CMK (cell line): ENCODE measurements around the gene IMP3.
A peak's percentile ranks its signal among the peaks of the same experiment; 100 is the strongest.
"Not testable (repeated sequence)": the region's sequence is repeated elsewhere in the genome, so short reads cannot be mapped to it uniquely, and the experiment has no call there.

Experiments
- DNase-seq: peaks from one replicate; pipeline ENCODE4 v3.0.0-alpha.2; 2010; ENCODE audit warnings: low read depth

IMP3 gene

GRCh38 chr15:75650908-75651809 is 11.1 kb upstream of the IMP3 start:
- DNase-seq, result no peak

GRCh38 chr15:75649848-75650247 is 9.8 kb upstream of the IMP3 start:
- no peak for DNase-seq

DNA sequence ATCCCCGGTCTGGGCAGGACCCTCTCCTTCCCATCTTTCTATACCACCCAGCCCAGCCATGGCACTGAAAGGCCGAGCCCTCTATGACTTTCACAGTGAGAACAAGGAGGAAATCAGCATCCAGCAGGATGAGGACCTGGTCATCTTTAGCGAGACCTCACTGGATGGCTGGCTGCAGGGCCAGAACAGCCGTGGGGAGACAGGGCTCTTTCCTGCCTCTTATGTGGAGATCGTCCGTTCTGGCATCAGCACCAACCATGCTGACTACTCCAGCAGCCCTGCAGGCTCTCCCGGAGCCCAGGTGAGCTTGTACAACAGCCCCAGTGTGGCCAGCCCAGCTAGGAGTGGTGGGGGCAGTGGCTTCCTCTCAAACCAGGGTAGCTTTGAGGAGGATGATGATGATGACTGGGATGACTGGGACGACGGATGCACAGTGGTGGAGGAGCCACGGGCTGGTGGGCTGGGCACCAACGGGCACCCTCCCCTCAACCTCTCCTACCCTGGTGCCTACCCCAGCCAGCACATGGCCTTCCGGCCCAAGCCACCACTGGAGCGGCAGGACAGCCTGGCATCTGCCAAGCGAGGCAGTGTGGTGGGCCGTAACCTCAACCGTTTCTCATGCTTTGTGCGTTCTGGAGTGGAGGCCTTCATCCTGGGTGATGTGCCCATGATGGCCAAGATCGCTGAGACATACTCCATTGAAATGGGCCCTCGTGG is 9.2 kb upstream of the IMP3 start:
- no peak for DNase-seq

DNA sequence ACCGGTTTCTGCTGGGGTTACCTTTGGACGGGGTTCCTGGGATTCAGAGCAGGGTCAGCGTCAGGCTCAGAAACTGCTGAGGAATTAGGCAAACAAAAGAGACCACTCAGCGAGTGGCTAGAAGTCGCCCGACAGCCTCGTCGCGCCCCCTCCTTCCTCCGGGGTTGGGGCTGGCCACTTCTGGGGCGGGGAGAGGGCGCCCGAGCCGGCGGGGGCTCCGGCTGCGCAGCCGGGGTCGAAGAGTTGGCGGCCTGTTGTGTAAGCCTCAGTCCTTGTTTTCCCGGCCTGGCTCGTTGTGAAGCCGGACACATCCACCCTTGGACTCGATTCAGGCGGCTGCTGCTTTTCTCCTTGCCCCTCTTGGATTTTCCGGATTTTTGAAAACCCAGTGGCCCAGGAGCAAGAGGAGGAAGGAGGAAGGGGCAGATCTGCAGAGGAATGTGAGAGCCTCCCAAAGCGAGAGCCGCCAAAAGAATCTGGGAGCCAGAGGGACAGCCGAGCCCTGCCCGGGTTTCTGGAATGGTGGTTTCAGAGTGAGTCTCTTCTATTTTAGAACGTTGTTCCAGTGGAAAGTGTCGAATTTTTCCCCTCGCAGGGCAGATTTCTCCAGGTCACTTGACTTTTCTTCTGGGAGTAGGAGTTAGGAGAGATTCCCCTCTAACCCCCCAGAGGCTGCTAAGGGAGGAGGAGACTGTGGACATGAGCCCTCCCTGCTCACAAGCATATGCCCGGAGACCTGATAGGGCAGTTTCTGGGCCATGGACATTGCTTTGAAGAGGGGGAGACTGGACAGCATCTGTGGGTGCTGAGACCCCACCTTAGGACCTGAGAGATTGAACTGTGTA is 8.4 kb upstream of the IMP3 start:
- no peak for DNase-seq

GRCh38 chr15:75647370-75648155 is 7.5 kb upstream of the IMP3 start, which contains the start of gene SNX33:
SNX33 (plus strand) TSS chr15:75647912; CDS start chr15:75649103, 1,191 bp downstream.
- peak; percentile 78 for DNase-seq

DNA sequence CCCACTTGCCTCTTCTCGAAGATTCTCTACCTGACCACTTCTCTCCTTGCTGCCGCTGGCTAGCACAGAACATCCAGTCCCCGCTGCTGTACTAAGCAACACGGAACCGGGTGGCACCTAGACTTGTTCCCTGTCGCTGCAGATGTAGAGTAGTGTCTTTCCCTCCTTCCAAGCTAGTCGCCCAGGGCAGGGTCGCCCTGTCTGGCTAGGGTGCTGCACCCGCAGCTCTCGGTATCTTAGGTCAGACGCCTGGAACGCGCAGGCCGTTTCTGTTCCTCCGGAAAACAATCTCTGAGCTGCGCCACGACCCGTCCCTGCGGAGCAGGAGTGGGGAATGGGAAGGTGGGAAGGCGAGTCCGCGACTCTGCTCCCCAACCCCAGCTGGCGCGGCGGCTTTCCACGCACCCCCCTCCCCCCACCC is 6.9 kb upstream of the IMP3 start:
- DNase-seq, result no peak

GRCh38 chr15:75646112-75646943 is 6.3 kb upstream of the IMP3 start:
- no peak for DNase-seq

DNA sequence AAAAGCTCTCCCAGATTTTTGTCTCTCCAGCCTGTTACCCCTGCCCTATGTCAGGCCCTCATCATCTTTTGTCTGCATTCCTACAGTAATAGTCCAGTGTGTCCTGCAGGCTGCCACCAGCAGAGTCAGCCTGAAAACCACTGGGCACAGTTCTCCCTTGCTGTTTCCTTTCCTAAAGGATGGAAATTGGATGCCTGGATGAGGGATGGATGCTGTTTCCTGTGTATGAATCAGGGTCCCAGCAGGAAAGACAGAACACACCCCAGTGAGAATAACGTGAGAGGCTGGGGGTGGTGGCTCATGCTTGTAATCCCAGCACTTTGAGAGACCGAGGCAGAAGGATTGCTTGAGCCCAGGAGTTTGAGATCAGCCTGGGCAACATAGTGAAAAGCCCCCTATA is 4.4 kb upstream of the IMP3 start:
- DNase-seq, result no peak

DNA sequence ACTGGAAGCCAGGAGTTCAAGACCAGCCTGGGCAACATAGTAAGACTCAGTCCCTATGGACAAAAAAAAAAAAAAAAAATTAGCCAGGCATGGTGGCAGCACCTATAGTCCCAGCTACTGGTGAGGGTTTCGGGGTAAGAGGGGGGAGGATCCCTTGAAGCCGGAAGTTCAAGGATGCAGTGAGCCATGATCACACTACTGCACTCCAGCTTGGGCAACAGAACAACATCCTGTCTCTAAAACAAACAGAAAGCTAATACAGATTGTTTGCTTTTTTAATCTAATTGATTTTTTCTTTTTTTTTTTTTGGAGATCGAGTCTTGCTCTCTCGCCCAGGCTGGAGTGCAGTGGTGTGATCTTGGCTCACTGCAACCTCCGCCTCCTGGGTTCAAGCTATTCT is 1.6 kb upstream of the IMP3 start:
- DNase-seq, result no peak

- DNase-seq, result no peak
Measured at GRCh38 chr15:75641179-75641503, 1.1 kb upstream of the IMP3 start.

DNA sequence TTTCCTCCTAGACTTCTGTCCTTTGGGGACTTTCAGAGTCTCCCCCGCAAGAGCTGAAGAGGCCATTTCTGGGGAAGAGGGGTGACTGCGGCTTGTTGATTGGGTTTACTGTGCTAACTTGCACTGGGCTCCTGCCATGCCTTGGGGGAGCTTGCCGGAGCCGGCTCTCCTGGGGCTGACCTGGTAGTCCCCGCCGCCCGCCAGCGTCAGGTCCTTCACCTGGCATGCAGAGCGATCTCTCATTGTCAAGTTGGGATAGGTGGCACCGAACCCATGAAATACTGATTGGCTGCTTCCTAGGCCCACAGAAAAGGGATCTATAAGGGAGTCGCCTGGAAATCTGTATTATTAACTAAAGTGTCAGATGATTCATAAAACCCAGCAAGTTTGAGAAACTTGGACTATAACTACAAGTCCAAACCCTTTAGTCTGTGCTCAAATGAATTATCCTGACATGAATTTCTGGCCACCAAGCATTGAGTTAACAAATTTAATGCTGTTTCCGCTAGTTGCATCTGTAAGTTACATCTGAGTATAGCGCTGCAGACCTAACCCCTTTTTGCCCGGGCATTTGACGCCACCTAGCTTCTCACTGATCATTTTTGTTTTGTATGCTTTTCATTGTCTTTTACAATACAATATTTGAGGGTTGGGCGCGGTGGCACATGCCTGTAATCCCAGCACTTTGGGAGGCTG is 607 bp upstream of the IMP3 start:
- no peak for DNase-seq

GRCh38 chr15:75639191-75639708 is 774 bp downstream of the IMP3 start:
- no peak for DNase-seq

- DNase-seq, result no peak
Measured at GRCh38 chr15:75637245-75638009, 2.6 kb downstream of the IMP3 start.

GRCh38 chr15:75636026-75636425 is 4.0 kb downstream of the IMP3 start:
- no peak for DNase-seq

- DNase-seq, result not testable (repeated sequence)
Measured at GRCh38 chr15:75633922-75634321, 6.1 kb downstream of the IMP3 start.

DNA sequence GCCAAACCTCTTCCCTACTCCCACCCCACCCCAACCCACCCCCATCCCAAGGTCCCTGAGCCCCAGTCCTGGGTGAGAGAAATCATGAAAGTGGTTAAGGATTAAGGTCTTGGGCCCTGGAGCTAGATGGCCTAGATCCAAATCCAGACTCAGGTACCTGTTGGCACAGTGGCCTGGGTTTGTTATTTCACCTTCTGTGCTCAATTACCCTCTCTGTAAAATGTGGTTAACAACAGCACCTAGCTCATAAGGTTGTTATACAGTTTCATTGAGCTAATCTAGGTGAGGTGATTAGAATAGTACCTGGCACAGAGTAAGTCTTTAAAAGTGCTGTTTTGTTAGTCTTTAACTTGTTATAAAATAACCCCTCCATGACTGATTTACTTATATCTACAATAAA is 8.1 kb downstream of the IMP3 start:
- no peak for DNase-seq

DNA sequence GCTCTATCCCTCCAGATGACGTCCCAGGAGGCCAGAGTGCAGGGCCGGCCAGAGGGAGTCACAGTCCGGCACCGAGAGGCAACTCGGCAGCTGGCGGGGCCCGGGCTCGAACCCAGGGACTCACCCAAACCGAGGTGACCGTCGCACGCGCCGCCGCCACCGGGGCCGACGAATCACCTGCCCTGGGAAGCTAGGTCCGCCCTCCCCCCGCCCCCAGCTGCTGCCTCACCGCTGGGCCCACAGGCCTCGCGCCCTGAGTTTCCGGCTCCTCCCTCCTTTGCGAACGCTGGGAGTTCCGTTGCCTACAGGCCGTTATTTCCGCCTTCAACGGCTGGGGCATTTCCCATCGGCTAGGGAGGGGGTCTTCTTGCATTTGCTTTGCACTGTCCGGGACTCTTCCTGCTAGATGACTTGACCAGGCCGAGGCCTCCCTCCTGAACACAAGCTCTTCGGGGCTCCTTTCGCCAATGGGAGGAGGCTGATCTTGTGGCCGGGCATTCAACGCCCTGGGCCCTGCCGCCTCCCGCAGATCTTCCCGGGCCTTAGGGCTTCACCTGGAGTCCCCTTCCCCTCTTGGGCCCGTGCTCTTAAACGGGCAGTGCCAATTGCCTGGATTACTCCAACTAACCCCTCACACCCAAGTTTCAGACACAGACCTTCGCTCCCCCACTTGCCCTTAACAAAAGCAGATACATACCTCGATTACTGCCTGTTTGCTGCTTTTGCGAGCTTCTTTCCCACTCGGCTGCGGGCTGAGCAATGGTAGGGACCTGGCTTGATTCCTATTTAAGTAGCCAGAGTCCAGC is 14.3 kb downstream of the IMP3 start, which contains the start of gene SNUPN:
Gene SNUPN, minus strand, starts transcription at position 184 of the 806 bp plus-strand sequence. CDS start 4,674 bp downstream, outside the sequence.
- peak; percentile 96 for DNase-seq

DNA sequence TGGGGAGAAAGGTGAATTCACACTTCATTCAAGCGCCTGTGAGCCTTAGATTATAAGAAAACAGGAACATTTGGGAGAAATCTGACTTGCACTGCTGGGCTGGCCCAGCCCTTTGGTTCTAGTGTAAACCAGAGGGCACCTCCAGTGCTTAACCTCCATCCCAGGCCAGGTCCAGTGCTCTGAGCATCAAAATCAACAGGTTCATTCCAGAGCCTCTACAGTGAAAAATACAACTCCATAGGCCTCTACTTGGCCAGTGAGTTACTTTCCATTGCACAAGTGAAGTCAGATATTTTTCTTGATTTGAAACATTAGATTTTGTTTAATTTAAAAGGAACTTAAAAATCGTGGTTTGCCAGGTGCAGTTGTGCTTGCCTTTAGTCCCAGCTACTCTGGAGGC is 17.5 kb downstream of the IMP3 start:
- DNase-seq, result no peak
